GM13976 (cell line): ENCODE data around the gene MYLK.

Experiments used
- DNase-seq: peaks from one replicate; pipeline ENCODE4 v3.0.0; 2012; ENCODE audit warnings: low spot score
- CTCF ChIP-seq: IDR thresholded peaks from 2 replicates; pipeline ENCODE4 v1.5.1; 2012; ENCODE audit warnings: borderline replicate concordance, mild to moderate bottlenecking; ENCODE audit not compliant: insufficient read depth; ENCODE audit errors: extremely low read depth, missing control alignments, control extremely low read depth
- in situ Hi-C: fragments of 300-500 bp; cut with MboI; formaldehyde crosslinking; loops from one replicate; pipeline ENCODE4 v1.12.0; 2022; ENCODE audit warnings: low sequenced_read_pairs, mixed read lengths, inconsistent platforms; ENCODE audit not compliant: unreplicated experiment

Gene MYLK

GRCh38 chr3:123638936-123639689 lies 245.0 kb downstream of the MYLK start:
- no peak for TF ChIP-seq CTCF
- in situ Hi-C loops = no loop called here
- no peak for DNase-seq

GRCh38 chr3:123637841-123638240 lies 246.3 kb downstream of the MYLK start:
- TF ChIP-seq CTCF = no peak
- DNase-seq = no peak
- in situ Hi-C loops = no loop called here

GRCh38 chr3:123637131-123637530 lies 247.0 kb downstream of the MYLK start:
- no peak for DNase-seq
- in situ Hi-C loops = no loop called here
- no peak for TF ChIP-seq CTCF

GRCh38 chr3:123636431-123636841 lies 247.7 kb downstream of the MYLK start:
- in situ Hi-C loops = no loop called here
- no peak for TF ChIP-seq CTCF
- no peak for DNase-seq

GRCh38 chr3:123635717-123636116 lies 248.4 kb downstream of the MYLK start:
- no peak for DNase-seq
- no peak for TF ChIP-seq CTCF
- in situ Hi-C loops = no loop called here

GRCh38 chr3:123635217-123635616 lies 248.9 kb downstream of the MYLK start:
- DNase-seq = no peak
- TF ChIP-seq CTCF = no peak
- in situ Hi-C loops = no loop called here
